Progenitor cell of endocrine pancreas (in vitro differentiated cells): ENCODE data around the gene PRDM1. TPM values are rescaled to one million over a fixed set of nuclear protein-coding genes. Genes with fewer than 3 reads are reported as not detected.

Source experiments
- DNase-seq: peaks from one replicate; pipeline ENCODE4 v3.0.0; 2021; ENCODE audit warnings: low spot score; ENCODE audit not compliant: unreplicated experiment
- H3K27ac Mint-ChIP-seq: 2 replicates; pipeline ENCODE4 v1.8.0; 2021; ENCODE audit warnings: mild to moderate bottlenecking, moderate library complexity, mixed read lengths
- H3K27me3 Mint-ChIP-seq: 2 replicates; pipeline ENCODE4 v1.8.0; 2021; ENCODE audit warnings: mixed read lengths
- H3K36me3 Mint-ChIP-seq: 2 replicates; pipeline ENCODE4 v1.8.0; 2022; ENCODE audit warnings: mixed read lengths; ENCODE audit not compliant: insufficient read depth
- H3K4me1 Mint-ChIP-seq: 2 replicates; pipeline ENCODE4 v1.8.0; 2021; ENCODE audit warnings: low read depth, mixed read lengths
- H3K4me3 Mint-ChIP-seq: 2 replicates; pipeline ENCODE4 v1.8.0; 2021; ENCODE audit warnings: low read depth, mild to moderate bottlenecking, moderate library complexity, mixed read lengths
- H3K9me3 Mint-ChIP-seq: 2 replicates; pipeline ENCODE4 v1.8.0; 2021; ENCODE audit warnings: low read depth, mixed read lengths
- total RNA-seq: library from RNA; stranded (reverse); gene quantifications from 2 replicates; pipeline ENCODE4 v1.2.1, GENCODE V29; 2021
- TF ChIP-seq, protein P1 (sequence below): fragments of 200-600 bp; sonication (generic); IDR thresholded peaks from one replicate; pipeline ENCODE4 v1.5.0; 2021; ENCODE audit warnings: antibody characterized with exemption, mild to moderate bottlenecking; ENCODE audit not compliant: unreplicated experiment

PRDM1 gene
- total RNA-seq, 1 donor from 2014 or later = 4.3 TPM

DNA sequence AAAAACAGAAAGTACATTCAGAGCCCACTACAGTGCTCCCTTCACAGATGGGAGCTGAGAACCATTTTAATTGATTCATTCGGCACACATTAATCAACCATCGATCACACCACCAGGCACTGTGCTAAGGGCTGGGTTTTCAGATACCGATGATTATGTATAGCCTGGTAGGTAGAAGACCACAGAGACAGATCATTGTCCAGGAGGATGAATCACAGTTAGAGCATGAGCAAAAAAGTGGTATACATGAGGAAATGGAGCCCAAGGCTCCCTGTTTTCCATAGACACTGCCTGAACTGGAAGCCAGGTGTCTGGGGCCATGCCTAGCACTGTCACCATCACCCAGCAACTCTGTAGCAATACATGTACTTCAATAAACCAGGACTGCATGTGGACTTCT is 9.0 kb upstream of the PRDM1 start:
- Mint-ChIP-seq H3K27ac (no peak overlapping the region), H3K27me3 (peaks cover 18% of the 10 kb centered on the region), H3K36me3 (no peaks in the 10 kb centered on the region), H3K4me3 (no peak overlapping the region), H3K9me3 (no peaks in the 10 kb centered on the region), H3K4me1 (peaks cover 35% of the 10 kb centered on the region)
- TF ChIP-seq, protein P1, sequence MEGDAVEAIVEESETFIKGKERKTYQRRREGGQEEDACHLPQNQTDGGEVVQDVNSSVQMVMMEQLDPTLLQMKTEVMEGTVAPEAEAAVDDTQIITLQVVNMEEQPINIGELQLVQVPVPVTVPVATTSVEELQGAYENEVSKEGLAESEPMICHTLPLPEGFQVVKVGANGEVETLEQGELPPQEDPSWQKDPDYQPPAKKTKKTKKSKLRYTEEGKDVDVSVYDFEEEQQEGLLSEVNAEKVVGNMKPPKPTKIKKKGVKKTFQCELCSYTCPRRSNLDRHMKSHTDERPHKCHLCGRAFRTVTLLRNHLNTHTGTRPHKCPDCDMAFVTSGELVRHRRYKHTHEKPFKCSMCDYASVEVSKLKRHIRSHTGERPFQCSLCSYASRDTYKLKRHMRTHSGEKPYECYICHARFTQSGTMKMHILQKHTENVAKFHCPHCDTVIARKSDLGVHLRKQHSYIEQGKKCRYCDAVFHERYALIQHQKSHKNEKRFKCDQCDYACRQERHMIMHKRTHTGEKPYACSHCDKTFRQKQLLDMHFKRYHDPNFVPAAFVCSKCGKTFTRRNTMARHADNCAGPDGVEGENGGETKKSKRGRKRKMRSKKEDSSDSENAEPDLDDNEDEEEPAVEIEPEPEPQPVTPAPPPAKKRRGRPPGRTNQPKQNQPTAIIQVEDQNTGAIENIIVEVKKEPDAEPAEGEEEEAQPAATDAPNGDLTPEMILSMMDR = no peak
- DNase-seq = no peak

DNA sequence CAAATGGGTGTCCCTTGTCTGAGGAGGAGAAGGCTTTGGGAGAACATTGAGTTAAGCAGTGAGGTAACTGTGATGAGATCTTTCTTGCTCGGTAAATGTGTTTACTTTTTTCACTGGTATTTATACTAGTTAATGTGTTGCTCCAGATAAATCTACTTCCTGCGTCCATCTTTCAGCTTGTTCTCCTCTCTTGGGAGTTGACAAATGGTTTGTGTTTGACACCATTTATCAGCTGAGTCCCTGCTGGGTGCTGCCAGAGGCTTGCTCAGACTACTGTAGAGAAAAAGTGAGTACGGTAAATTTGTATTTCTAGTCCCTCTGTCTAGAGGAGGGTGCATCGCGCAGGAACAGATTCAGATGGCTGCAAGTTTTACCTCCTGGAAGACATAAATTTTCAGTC is 8.3 kb upstream of the PRDM1 start:
- Mint-ChIP-seq H3K9me3 (no peaks in the 10 kb centered on the region), H3K4me1 (peaks cover 36% of the 10 kb centered on the region), H3K4me3 (peak overlapping the region; percentile 35), H3K27me3 (peaks cover 18% of the 10 kb centered on the region), H3K27ac (no peak overlapping the region), H3K36me3 (no peaks in the 10 kb centered on the region)
- TF ChIP-seq, protein P1 = no peak
- no peak for DNase-seq

DNA sequence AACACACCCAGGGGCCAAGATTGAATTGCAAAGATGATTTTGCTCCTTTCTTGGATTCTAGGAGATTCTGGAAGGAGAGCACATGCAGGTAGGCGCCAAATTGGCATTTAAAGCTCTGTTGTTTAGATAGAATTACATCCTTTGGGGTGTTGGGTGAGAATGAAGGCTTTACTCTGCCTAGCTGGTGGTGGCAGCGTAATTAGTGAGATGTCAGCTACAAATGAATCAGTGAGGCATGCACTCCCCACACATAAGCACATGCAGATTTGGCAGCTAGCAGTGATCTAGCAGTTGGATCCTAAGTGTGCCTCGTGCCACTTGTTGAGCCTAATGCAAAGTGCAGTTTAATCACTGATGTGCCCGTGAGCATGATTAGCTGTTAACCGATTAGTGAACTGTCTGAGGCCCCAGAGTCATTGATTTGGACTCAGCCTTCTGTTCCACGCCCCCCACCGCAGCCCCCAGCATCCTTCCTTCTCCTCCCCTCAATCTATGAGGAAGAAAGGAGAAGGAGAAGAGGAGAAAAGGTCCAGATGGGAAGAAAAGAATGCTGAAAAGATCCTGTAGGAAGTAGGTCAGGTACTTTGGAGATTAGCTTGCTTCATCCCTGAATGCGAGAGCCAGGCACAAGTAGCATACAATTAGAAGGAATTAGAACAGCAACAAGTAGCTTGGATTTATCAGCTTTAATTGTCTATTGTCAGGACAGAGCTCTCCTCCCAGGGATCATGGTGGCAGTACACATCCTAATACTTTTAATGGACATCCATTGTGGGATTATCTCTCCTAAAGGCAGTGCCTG is 6.0 kb upstream of the PRDM1 start:
- Mint-ChIP-seq H3K4me3 (no peak overlapping the region), H3K27ac (no peak overlapping the region), H3K4me1 (peaks cover 52% of the 10 kb centered on the region), H3K36me3 (no peaks in the 10 kb centered on the region), H3K27me3 (peaks cover 18% of the 10 kb centered on the region), H3K9me3 (no peaks in the 10 kb centered on the region)
- TF ChIP-seq, protein P1 = no peak
- no peak for DNase-seq

DNA sequence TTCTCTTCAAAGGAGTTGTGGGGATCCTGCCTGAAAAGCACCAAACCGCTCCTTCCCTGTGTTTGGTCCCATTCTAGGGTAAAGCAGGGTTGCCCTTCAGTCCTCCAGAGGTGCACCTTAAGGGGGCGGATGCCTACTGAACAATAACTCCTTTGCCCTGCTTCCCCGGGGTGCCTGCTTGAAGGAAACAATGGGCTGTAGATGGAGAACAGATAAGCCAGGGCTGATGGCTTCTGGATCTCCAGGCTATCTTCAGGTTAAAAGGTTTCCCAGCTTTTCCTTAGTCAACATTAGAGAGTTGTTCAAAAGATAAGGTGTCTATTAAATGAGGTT is 5.4 kb upstream of the PRDM1 start:
- Mint-ChIP-seq H3K36me3 (no peaks in the 10 kb centered on the region), H3K4me3 (no peak overlapping the region), H3K27ac (no peak overlapping the region), H3K9me3 (no peaks in the 10 kb centered on the region), H3K4me1 (peaks cover 58% of the 10 kb centered on the region), H3K27me3 (peaks cover 18% of the 10 kb centered on the region)
- TF ChIP-seq, protein P1 = no peak
- no peak for DNase-seq

DNA sequence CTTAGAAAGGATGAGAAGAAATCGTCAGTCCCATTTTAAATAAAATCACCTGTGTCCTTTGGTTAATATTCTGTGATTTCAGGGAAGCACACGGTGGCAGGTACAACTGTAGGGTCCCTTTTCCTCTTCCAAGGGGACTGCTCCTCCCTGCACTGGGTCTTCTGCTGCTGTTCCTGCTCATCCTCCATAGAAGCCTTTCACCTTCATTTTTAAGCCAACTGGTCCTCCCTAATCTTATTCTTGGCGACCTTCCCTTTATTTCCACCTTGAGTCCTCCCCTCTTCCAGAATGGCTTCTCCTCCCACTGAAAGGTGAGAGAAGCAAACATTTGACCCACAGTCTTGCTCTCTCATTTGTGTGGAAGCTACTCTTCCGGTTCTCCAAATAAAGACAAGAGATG is 4.4 kb upstream of the PRDM1 start:
- H3K4me1 Mint-ChIP-seq = peaks cover 62% of the 10 kb centered on the region
- H3K9me3 Mint-ChIP-seq = no peaks in the 10 kb centered on the region
- TF ChIP-seq, protein P1 = no peak
- H3K4me3 Mint-ChIP-seq = no peak overlapping the region
- DNase-seq = no peak
- H3K36me3 Mint-ChIP-seq = no peaks in the 10 kb centered on the region
- no peak overlapping the region for H3K27ac Mint-ChIP-seq
- peaks cover 18% of the 10 kb centered on the region for H3K27me3 Mint-ChIP-seq
